Fibroblast of the aortic adventitia (primary cell): Measurements from ENCODE around the gene OASL. TPM values are rescaled to one million over a fixed set of nuclear protein-coding genes. Genes with fewer than 3 reads are reported as not detected.
"Not testable (repeated sequence)": the region's sequence is repeated elsewhere in the genome, so short reads cannot be mapped to it uniquely, and the experiment has no call there.

Experiments
- DNase-seq: peaks from one replicate; pipeline ENCODE4 v3.0.0-alpha.2; 2010; ENCODE audit warnings: low read depth
- H3K4me3 ChIP-seq: 2 replicates; pipeline ENCODE4 v1.5.1; 2011; ENCODE audit warnings: low read depth, mild to moderate bottlenecking, control low read depth, low read length, moderate library complexity
- CTCF ChIP-seq: IDR thresholded peaks from 2 replicates; pipeline ENCODE4 v1.5.1; 2011; ENCODE audit warnings: mild to moderate bottlenecking, low read length, control low read depth, inconsistent platforms; ENCODE audit not compliant: insufficient read depth
- total RNA-seq: library from RNA; depleted of rRNA; stranded (reverse); fragments of >200 nt; gene quantifications from 2 replicates; pipeline ENCODE4 v1.2.3, GENCODE V29; 2012; ENCODE audit warnings: low replicate concordance

The OASL gene
- total RNA-seq, 1 donor, result not detected

GRCh38 chr12:121053706-121054105, 14.7 kb upstream of the OASL start:
- no peak for TF ChIP-seq CTCF
- H3K4me3 ChIP-seq, result no peak overlapping the region
- DNase-seq, result no peak

DNA sequence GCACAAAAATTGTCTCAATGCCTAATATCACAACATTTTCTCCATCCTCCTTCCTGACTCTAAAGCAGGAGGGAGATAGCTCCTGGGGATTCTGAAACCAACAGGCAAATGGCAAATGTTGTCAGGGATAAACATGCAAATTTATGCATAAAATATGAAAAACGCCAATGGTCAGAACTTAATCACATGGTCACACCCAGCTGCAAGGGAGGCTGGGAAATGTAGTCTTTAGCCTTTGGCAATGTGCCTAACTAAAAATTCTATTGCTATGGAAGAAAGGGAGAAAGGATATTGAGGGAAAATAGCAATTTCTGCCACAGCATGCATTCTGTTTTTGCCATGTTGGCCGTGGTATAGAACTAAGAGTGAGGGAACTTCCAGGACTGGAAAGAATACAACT, 11.7 kb upstream of the OASL start:
- TF ChIP-seq CTCF, result no peak
- H3K4me3 ChIP-seq, result no peak overlapping the region
- no peak for DNase-seq

DNA sequence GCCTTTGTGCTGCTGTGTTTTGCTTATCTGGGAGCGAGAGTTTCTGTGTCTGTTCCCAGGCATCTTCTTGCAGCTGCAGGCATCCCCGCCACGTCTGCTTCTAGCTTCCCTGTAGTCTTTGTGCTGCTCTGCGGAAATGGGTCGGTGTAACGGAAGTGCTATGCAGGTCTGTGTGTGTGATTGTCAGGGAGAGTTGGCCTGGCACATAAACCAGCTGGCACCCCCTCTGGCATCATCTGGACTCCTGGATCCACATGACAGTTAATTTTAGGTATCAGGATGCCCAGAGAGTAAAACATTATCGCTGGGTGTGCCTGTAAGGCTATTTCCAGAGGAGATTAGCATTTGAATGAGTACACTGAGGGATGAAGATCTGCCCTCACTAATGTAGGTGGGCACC, 9.4 kb upstream of the OASL start:
- TF ChIP-seq CTCF, result no peak
- H3K4me3 ChIP-seq, result no peak overlapping the region
- DNase-seq, result no peak

DNA sequence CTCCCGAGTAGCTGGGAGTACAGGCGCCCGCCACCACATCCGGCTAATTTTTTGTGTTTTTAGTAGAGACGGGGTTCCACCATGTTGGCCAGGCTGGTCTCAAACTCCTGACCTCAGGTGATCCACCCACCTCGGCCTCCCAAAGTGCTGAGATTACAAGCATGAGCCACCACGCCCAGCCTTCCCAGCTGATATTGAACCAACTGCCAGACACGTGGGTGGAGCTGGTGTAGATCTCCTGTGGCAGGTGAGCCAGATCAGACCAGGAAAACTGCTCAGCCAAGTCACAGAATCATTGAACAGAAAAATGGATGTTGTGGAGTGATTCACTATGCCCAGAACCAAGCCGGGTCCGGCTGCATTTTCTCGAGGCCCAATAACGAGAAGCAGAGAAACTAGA, 8.4 kb upstream of the OASL start:
- not testable (repeated sequence) for DNase-seq

GRCh38 chr12:121043067-121043466, 4.0 kb upstream of the OASL start:
- DNase-seq, result no peak
- no peak overlapping the region for H3K4me3 ChIP-seq
- no peak for TF ChIP-seq CTCF

More for the DNA sequence above, 8.4 kb upstream of the OASL start:
- H3K4me3 ChIP-seq, result not testable (repeated sequence)

DNA sequence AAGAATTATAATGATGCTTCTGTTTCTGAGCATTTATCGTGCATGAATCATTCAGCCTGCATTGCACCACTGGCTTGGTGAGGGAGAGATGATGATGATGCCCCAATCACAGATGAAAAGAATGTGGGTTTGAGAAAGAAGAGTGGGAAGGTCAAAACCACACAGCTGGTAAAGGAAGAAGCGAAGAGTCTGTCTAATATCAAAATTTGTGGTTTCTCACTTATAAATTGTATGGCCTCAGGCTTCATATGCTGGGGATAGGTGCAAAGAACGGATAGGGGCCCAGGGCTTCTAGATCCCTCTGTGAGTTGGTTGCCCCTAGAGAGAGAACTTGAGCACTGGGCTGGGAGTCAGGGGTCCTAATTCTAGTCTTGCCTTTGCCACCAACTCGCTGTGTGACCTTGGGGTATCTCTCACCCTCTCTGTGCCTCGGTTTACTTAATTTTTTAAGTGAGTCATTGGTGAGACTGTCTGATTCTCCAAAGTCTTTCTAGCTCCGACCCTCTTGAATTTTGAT, 2.2 kb downstream of the OASL start:
- no peak for TF ChIP-seq CTCF
- DNase-seq, result peak; percentile 43
- H3K4me3 ChIP-seq, result no peak overlapping the region

GRCh38 chr12:121034616-121035305, 4.3 kb downstream of the OASL start:
- no peak overlapping the region for H3K4me3 ChIP-seq
- no peak for TF ChIP-seq CTCF
- no peak for DNase-seq
